GOT3 (cell line): Measurements from ENCODE around the gene ZBTB25.
"Not testable (repeated sequence)": the region's sequence is repeated elsewhere in the genome, so short reads cannot be mapped to it uniquely, and the experiment has no call there.

Experiments
- DNase-seq: peaks from one replicate; lab custom pipeline; 2025; ENCODE audit warnings: mixed read lengths; lab: John Stamatoyannopoulos, UW

Gene ZBTB25, protein sequence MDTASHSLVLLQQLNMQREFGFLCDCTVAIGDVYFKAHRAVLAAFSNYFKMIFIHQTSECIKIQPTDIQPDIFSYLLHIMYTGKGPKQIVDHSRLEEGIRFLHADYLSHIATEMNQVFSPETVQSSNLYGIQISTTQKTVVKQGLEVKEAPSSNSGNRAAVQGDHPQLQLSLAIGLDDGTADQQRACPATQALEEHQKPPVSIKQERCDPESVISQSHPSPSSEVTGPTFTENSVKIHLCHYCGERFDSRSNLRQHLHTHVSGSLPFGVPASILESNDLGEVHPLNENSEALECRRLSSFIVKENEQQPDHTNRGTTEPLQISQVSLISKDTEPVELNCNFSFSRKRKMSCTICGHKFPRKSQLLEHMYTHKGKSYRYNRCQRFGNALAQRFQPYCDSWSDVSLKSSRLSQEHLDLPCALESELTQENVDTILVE

DNA sequence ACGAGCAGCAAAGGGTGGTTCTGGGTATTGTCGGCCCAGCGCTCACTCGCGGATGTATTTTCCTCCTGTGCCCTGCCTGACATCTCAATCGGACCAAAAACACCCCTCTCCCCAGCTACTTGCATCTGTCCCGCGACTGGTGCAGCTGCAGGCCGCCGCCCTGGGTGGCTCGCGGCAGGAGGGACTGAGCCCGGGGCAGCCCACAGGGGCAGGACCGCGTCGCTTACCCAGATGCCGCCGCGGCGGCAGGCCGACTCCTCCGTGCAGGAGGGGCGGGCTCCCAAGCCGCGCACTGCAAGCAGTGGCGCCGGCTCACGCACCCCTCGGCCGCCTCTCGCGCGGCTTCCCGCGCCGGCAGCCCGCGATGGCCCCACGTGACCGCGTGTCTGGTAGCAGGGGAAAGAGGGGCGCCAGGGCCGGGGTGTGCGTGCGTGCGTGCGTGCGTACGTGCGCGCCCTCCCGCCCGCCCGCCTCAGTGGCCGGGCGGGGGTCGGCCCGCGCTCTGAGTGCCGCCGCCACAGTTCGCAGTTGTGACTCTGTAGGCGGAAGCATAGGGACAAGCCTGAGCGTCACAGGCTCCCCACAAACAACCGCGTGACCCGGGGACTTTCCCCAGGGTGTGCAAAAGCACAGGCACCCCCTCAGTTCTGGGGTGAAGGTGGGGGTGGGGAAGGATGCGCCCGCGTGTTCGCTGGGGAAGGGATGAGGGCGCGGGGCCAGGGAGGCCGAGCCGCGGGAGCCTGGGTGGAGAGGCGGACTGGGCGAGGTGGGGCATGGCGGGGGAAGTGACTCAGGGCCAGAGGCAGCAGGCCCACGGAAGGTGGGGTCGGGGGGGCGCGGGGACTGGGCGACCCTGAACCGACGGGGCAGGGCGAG is at the start of gene ZBTB25:
ZBTB25 (minus strand) TSS at position 405 of the 876 bp plus-strand sequence. CDS start 13,305 bp downstream, outside the sequence.
- peak; percentile 71 for DNase-seq

DNA sequence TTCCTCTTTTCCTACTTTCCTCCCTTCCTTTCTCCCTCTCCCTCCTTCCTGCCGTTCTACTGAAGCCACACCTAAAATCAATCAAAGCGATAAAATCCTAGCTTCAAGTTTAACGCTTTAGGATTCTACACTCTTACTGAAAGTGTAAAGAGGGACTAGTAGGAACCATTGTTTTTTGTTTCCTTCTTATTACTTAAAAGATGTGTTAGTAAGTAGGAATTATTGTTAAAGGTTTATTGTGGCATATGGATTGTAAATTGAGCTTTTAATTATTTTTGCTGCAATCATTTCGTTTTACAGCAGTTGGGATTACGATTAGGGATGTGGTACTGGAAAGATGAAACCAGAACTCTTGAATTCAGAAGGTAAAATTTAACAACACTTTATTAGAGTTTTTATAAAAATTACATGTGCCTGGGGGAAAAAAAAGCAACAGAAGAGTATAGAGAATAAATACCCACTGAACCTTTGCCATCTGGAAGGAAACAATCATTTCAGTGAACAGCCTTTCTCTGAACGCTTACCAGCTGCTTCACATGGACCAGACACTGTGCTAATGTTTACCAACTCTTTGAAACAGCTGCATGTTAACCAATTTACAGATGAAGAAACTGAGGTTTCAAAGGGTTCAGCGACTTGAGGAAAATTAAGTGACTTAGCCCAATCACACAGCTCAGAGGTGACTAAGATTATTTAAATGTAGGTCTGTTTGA is 47.1 kb upstream of the ZBTB25 start:
- DNase-seq: no peak

DNA sequence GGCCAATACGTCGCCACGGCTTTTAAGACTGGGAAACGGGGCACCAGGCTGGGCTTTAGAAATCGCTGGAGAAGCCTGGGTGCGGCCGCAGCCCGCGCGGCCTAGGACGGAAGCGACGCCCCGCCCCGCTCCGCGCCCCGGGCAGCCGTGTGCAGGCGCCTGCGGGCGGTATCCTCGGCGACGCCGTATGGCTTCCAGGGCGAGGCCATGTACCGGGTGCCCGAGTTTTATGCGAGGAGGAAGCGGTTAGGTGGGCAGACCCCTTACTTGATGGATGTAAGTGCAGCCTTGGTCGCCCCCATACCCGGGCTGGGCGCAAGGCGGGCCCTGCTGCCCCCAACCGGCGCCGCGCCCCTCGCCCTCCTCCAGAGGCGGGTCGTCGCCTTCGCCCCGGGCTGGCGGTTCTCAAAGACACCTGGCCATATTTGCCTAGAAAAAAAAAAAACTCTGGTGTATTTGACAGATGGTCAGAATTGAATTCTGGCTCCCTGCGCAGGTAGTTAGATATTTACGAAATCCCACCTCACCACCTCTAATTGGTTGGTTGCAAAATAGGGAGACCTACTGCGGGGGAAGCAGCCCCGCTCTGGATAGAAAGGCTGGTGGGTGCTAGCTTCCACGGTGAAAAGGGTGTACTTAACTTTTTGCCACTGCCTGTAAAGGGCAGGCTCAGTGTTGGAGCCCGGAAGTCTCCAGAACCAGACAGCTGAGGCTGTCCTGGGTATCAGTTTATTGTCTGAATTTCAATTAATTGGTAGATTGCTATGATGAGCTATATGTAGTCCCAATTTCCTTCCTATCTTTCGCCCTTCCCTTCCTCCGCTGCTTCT is 46.4 kb upstream of the ZBTB25 start, which contains the start of gene PPP1R36:
PPP1R36 (plus strand) TSS at position 171 of the 830 bp plus-strand sequence; CDS start at position 208, 37 bp downstream.
- no peak for DNase-seq

DNA sequence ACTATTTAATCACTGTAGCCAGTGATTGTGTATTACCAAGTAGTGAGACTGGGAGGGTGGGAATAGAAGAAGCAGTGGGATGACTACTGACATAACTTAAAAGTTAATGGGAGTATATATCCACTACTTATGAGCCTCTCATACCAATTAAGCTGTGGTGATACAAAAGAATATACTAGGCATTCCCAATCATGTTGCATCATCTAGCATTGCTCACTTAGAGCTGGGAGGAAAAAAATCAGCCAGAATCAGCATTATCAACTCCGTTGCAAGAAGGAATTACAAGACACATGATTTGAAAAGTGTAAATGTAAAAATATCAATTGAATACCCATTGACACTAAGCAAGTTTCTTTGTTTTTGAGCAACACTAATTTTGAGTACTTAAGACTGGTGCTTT is 45.4 kb upstream of the ZBTB25 start:
- DNase-seq: no peak

DNA sequence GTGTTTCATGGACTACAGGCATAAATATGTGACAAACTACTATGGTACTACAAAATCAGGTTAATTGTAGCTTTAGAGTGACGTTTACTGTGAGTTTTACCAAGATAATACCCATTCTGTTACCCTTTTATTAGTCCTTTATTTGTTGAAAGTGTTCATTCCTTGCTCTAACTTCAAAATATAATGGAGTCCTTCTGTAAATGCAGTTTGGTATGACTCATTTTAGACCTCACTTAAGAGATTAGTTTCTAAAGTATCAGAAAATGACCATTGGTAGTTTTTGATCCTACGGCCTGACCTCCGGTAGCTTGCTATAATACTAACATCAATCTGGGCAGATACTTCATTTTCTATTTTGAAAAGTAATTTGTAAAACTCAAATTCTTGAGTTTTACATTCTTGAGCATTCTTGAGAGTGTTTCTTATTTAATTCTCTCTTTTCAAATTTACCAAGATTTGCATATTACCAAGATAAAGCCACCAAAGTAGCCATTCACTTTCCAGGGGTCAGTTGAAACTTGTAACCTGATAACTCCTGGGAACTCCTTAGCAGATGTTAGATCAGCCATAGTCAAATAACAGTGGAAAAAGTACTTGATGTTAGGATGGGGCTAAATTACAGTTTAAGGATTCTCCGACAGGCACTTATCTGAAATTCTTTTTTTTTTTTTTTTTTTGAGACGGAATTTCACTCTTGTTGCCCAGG is 41.1 kb upstream of the ZBTB25 start:
- DNase-seq: no peak

DNA sequence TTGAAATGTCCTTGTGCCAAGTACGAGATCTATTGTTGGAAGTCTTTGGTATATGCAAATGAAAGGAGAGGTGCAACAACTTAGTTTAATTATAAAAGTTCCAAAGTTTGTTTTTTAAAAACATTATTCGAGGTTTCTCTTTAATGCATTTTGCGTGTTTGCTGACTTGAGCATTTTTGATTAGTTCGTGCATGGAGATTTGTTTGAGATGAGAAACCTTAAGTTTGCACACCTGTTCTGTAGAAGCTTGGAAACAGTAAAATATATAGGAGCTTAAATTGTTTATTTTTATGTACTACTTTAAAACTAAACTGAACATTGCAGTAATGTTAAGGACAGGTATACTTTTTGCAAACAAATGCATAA is 39.2 kb upstream of the ZBTB25 start:
- no peak for DNase-seq

DNA sequence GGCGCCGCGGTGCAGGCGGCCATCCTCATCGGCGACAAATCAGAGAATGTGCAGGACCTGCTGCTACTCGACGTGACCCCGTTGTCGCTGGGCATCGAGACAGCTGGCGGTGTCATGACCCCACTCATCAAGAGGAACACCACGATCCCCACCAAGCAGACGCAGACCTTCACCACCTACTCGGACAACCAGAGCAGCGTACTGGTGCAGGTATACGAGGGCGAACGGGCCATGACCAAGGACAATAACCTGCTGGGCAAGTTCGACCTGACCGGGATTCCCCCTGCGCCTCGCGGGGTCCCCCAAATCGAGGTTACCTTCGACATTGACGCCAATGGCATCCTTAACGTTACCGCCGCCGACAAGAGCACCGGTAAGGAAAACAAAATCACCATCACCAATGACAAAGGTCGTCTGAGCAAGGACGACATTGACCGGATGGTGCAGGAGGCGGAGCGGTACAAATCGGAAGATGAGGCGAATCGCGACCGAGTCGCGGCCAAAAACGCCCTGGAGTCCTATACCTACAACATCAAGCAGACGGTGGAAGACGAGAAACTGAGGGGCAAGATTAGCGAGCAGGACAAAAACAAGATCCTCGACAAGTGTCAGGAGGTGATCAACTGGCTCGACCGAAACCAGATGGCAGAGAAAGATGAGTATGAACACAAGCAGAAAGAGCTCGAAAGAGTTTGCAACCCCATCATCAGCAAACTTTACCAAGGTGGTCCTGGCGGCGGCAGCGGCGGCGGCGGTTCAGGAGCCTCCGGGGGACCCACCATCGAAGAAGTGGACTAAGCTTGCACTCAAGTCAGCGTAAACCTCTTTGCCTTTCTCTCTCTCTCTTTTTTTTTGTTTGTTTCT is 38.6 kb upstream of the ZBTB25 start:
- no peak for DNase-seq

DNA sequence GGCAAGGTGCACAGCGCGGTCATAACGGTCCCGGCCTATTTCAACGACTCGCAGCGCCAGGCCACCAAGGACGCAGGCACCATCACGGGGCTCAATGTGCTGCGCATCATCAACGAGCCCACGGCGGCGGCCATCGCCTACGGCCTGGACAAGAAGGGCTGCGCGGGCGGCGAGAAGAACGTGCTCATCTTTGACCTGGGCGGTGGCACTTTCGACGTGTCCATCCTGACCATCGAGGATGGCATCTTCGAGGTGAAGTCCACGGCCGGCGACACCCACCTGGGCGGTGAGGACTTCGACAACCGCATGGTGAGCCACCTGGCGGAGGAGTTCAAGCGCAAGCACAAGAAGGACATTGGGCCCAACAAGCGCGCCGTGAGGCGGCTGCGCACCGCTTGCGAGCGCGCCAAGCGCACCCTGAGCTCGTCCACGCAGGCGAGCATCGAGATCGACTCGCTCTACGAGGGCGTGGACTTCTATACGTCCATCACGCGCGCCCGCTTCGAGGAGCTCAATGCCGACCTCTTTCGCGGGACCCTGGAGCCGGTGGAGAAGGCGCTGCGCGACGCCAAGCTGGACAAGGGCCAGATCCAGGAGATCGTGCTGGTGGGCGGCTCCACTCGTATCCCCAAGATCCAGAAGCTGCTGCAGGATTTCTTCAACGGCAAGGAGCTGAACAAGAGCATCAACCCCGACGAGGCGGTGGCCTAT is 37.8 kb upstream of the ZBTB25 start:
- no peak for DNase-seq

DNA sequence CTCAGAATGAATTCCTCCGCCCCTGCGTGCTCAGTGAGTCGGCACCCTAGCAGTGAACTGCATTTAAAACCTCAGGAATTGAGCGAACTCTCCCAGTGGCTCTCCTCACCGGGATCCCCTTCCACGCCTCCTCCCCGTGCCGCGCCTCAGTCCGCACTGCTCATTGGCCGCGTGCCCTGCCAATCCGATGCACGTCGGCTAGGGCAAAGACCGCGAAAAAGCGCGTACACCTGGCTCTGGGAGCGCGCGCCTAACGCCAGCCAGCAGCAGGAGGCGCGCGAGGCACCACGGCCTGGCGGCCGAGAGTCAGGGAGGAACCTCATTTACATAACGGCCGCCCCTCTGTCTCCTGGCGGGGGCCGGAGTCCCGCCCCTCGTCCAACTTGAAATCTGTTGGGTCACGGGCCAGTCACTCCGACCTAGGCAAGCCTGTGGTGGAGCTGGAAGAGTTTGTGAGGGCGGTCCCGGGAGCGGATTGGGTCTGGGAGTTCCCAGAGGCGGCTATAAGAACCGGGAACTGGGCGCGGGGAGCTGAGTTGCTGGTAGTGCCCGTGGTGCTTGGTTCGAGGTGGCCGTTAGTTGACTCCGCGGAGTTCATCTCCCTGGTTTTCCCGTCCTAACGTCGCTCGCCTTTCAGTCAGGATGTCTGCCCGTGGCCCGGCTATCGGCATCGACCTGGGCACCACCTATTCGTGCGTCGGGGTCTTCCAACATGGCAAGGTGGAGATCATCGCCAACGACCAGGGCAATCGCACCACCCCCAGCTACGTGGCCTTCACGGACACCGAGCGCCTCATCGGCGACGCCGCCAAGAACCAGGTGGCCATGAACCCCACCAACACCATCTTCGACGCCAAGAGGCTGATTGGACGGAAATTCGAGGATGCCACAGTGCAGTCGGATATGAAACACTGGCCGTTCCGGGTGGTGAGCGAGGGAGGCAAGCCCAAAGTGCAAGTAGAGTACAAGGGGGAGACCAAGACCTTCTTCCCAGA is 36.9 kb upstream of the ZBTB25 start, which contains the start of gene HSPA2:
HSPA2 (plus strand) TSS at position 534 of the 995 bp plus-strand sequence; CDS start at position 643, 109 bp downstream.
- DNase-seq: peak; percentile 88

DNA sequence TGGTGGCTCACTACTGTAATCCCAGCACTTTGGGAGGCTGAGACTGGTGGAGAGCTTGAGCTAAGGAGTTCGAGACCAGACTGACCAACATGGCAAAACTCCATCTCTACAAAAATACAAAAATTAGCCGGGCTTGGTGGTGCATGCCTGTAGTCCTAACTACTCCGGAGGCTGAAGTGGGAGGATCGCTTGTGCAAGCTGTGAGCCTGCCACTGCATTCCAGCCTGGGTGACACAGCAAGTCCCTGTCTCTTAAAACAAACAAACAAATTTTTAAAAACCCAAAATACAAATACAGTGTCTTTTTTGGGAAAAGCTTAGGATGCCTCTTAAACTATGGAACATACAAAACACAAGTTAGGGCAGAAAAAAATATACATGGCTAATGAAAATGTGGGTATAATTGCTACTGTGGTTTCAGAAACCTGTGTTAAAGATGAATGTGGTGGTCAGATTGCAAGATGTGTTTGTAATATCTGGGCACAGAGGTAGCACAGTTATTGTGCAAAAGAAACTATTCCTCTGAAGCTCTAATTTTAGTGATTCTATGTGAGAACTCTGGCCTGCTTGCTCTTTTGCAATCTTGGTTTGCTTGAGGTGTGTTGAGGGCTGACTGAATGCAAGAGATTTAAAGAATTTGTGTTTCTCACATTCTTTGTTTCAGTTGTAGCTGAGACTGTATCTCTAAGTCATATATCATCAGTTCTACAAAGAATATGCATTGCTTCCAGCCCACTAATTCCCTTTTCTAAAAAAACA is 33.0 kb upstream of the ZBTB25 start:
- DNase-seq: no peak

DNA sequence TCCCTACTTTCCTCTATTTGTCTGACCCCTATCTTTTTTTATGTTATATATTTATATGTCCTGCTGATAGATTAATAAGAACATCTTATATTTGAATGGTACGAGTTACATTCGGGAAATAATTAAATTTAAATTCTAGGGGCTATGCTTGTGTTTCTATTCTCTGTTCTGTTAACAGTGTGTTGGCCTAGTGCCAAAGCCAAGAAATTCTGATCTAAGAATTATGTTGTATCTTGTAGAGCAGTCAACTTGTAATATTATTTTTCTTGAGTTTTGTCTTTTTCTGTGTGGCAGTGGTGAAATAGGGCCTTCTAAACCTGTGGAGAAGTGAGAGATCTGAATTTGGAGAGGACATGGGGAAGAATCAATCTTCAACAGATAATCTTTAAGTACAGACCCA is 27.9 kb upstream of the ZBTB25 start:
- no peak for DNase-seq

DNA sequence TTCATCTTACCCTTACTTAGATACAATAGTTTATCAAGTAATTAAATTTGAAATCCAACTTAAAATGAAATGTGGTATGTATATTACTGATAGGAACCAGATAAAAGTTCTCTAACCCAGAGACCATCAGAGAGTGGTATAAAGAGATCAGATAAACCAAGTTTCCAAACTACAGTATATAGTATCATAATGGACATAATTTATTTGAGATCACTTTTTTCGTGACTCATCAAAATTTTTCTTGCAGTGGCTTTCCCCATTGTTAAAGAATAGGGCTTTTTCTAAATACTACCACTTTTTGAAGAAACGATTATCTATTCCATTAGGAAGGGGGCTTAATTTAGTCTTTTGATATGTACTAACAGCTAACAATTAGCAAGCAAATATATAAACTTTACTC is 21.7 kb upstream of the ZBTB25 start:
- DNase-seq: no peak

DNA sequence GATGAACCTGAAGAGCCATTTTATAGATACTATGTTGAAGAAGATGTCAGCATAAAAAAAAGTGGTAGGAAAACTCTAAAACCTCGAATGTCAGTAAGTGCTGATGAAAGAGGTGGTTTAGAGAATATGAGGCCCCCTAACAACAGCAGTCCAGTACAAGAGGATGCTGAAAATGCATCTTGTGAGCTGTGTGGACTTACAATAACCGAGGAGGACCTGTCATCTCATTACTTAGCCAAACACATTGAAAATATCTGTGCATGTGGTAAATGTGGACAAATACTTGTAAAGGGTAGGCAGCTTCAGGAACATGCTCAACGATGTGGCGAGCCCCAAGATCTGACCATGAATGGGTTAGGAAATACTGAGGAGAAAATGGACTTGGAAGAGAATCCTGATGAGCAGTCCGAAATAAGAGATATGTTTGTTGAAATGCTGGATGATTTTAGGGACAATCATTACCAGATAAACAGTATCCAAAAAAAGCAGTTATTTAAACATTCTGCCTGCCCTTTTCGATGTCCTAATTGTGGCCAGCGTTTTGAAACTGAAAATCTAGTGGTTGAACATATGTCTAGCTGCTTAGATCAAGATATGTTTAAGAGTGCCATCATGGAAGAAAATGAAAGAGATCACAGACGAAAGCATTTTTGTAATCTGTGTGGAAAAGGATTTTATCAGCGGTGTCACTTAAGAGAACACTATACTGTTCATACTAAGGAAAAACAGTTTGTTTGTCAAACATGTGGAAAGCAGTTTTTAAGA is 19.1 kb upstream of the ZBTB25 start:
- DNase-seq: no peak

DNA sequence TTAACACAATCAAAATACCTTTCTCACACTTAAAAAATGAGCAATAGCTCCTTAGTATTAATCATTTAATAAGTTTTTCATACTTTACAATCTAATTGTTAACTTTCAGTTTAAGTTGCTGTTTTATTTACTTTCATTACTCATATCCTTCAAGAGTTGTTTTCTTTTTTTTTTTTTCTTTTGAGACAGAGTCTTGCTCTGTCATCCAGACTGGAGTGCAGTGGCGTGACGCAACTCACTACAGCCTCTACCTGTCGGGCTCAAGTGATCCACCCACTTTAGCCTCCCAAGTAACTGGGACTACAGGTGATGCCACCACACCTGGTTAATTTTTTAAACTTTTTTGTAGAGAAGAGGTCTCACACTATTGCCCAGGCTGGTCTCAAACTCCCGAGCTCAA is 17.1 kb upstream of the ZBTB25 start:
- DNase-seq: no peak

DNA sequence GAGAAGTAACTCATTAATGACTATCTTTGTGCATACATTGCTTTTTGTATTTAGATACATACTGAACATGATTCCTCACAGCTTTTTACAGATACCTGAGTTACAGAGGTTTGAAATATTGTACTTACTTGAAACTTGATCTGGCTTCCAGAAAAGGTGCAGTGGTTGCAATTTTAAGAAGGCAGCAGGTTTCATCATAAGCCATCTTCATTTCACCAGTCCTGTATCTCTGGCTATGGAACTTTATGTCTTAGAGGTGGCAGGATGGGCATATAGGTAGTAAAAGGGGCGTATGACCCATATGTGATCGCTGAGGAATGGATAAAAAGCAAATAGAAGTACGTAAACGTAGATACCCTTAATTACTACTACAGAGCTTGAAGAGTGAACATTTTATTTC is 14.6 kb upstream of the ZBTB25 start:
- DNase-seq: no peak

DNA sequence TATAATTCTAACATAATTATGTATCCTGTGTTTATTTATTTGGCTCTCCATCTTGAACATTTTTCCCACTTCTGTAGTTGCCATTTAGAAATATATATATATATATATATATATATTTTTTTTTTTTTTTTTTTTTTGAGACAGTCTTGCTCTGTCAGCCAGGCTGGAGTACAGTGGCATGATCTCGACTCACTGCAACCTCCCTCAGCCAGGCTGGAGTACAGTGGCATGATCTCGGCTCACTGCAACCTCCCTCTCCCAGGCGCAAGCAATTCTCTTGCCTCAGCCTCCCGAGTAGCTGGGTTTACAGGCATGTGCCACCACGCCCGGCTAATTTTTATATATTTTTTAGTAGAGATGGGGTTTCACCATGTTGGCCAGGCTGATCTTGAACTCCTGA is 14.0 kb upstream of the ZBTB25 start:
- not testable (repeated sequence) for DNase-seq
